ENCODE measurements around the gene LRP11.
"Not testable (repeated sequence)": the region's sequence is repeated elsewhere in the genome, so short reads cannot be mapped to it uniquely, and the experiment has no call there.

LRP11 gene

GRCh38 chr6:149852881-149853280, 11.3 kb downstream of the LRP11 start:
- Histone ChIP-seq H3K36me3 (ENCODE audit: control insufficient read depth, insufficient read depth, low read length) (no peaks in the 10 kb centered on the region), H3K27me3 (replicated peaks; ENCODE audit: control insufficient read depth, insufficient read depth, low read length) (no peaks in the 10 kb centered on the region), H3K4me3 (replicated peaks; ENCODE audit: low read depth, low read length) (no peak overlapping the region)
- TF ChIP-seq, protein P1, sequence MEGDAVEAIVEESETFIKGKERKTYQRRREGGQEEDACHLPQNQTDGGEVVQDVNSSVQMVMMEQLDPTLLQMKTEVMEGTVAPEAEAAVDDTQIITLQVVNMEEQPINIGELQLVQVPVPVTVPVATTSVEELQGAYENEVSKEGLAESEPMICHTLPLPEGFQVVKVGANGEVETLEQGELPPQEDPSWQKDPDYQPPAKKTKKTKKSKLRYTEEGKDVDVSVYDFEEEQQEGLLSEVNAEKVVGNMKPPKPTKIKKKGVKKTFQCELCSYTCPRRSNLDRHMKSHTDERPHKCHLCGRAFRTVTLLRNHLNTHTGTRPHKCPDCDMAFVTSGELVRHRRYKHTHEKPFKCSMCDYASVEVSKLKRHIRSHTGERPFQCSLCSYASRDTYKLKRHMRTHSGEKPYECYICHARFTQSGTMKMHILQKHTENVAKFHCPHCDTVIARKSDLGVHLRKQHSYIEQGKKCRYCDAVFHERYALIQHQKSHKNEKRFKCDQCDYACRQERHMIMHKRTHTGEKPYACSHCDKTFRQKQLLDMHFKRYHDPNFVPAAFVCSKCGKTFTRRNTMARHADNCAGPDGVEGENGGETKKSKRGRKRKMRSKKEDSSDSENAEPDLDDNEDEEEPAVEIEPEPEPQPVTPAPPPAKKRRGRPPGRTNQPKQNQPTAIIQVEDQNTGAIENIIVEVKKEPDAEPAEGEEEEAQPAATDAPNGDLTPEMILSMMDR (IDR thresholded peaks at IDR 0.05; ENCODE audit: insufficient read depth, low read length, poor library complexity, severe bottlenecking) = no peak
- DNase-seq (ENCODE audit: extremely low read depth, insufficient read length) = no peak

- H3K4me3 ChIP-seq (replicated peaks; ENCODE audit: low read depth, low read length) = no peak overlapping the region
- no peak for DNase-seq (ENCODE audit: extremely low read depth, insufficient read length)
- H3K36me3 ChIP-seq (ENCODE audit: control insufficient read depth, insufficient read depth, low read length) = no peaks in the 10 kb centered on the region
Observed at GRCh38 chr6:149852180-149852579, 12.0 kb downstream of the LRP11 start.

DNA sequence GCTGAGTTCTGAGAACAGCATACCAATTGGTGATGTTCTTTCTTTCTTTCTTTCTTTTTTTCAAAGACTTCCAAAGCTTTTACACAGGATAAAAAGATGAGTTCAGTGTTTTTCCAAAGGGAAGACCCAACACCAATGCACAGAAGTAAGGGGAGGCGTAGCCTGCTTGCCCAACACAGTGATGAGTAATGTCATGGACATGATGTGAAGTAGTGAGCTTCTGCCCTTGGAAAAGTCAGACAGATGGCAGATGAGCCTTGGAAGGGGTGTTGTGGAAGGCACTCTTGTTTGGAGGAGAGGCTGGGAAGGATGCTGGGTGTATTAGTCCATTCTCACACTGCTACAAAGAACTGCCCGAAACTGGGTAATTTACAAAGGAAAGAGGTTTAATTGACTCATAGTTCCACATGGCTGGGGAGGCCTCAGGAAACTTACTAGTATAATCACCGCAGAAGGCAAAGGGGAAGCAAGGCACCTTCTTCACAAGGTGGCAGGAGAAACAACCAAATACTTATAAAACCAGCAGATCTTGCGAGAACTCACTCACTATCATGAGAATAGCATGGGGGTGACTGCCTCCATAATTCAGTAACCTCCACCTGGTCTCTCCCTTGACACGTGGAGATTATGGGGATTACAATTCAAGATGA, 12.6 kb downstream of the LRP11 start:
- no peaks in the 10 kb centered on the region for H3K36me3 ChIP-seq (ENCODE audit: control insufficient read depth, insufficient read depth, low read length)
- no peak for DNase-seq (ENCODE audit: extremely low read depth, insufficient read length)
- H3K27me3 ChIP-seq (replicated peaks; ENCODE audit: control insufficient read depth, insufficient read depth, low read length) = no peaks in the 10 kb centered on the region
- TF ChIP-seq, protein P1 (IDR thresholded peaks at IDR 0.05; ENCODE audit: insufficient read depth, low read length, poor library complexity, severe bottlenecking) = no peak
- no peak overlapping the region for H3K4me3 ChIP-seq (replicated peaks; ENCODE audit: low read depth, low read length)

More at GRCh38 chr6:149852180-149852579, 12.0 kb downstream of the LRP11 start:
- TF ChIP-seq, protein P1 (IDR thresholded peaks at IDR 0.05; ENCODE audit: insufficient read depth, low read length, poor library complexity, severe bottlenecking) = no peak
- H3K27me3 ChIP-seq (replicated peaks; ENCODE audit: control insufficient read depth, insufficient read depth, low read length) = no peaks in the 10 kb centered on the region

DNA sequence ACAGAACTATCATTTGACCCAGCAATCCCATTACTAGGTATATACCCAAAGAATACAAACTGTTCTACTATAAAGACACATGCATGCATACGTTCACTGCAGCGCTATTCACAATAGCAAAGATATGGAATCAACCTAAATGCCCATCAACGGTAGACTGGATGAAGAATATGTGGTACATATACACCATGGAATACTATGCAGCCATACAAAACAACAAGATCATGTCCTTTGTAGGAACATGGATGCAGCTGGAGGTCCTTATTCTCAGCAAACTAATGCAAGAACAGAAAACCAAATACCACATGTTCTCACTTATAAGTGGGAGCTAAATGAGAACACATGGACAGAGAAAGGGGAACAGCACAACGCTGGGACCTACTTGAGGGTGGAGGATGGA, 15.8 kb downstream of the LRP11 start:
- DNase-seq (ENCODE audit: extremely low read depth, insufficient read length); H3K36me3 ChIP-seq (ENCODE audit: control insufficient read depth, insufficient read depth, low read length); H3K27me3 ChIP-seq (replicated peaks; ENCODE audit: control insufficient read depth, insufficient read depth, low read length); H3K4me3 ChIP-seq (replicated peaks; ENCODE audit: low read depth, low read length): not testable (repeated sequence)

GRCh38 chr6:149847939-149848267, 16.3 kb downstream of the LRP11 start:
- TF ChIP-seq, protein P1 (IDR thresholded peaks at IDR 0.05; ENCODE audit: insufficient read depth, low read length, poor library complexity, severe bottlenecking) = no peak
- no peaks in the 10 kb centered on the region for H3K36me3 ChIP-seq (ENCODE audit: control insufficient read depth, insufficient read depth, low read length)
- H3K4me3 ChIP-seq (replicated peaks; ENCODE audit: low read depth, low read length) = no peak overlapping the region
- no peak for DNase-seq (ENCODE audit: extremely low read depth, insufficient read length)
- H3K27me3 ChIP-seq (replicated peaks; ENCODE audit: control insufficient read depth, insufficient read depth, low read length) = no peaks in the 10 kb centered on the region; the same call in 1 of the 2 replicates

- TF ChIP-seq, protein P1 (IDR thresholded peaks at IDR 0.05; ENCODE audit: insufficient read depth, low read length, poor library complexity, severe bottlenecking) = no peak
- Histone ChIP-seq H3K27me3 (replicated peaks; ENCODE audit: control insufficient read depth, insufficient read depth, low read length) (no peaks in the 10 kb centered on the region; the same call in 1 of the 2 replicates), H3K4me3 (replicated peaks; ENCODE audit: low read depth, low read length) (no peak overlapping the region), H3K36me3 (ENCODE audit: control insufficient read depth, insufficient read depth, low read length) (no peaks in the 10 kb centered on the region)
- no peak for DNase-seq (ENCODE audit: extremely low read depth, insufficient read length)
Observed at GRCh38 chr6:149846321-149846720, 17.8 kb downstream of the LRP11 start.

Data from GM06990 (cell line).